IMR-90 (cell line): ENCODE measurements around the gene HOXD9. TPM values are rescaled to one million over a fixed set of nuclear protein-coding genes. Genes with fewer than 3 reads are reported as not detected.

Source experiments
- ATAC-seq: fragments of 200-7000 bp; cut with Tn5 transposase; 2 replicates; pipeline ENCODE4 v1.9.1; 2020; ENCODE audit warnings: low read depth, mild to moderate bottlenecking, moderate library complexity
- BruUV-seq: library from RNA; stranded (reverse); fragments of 400-500 nt; replicated peaks from 2 replicates; lab custom pipeline; 2021; lab: Mats Ljungman, UMichigan
- CTCF ChIA-PET: fragments of 300-600 bp; formaldehyde crosslinking; extraction: SDS; loops from one replicate; lab custom pipeline; 2021; ENCODE audit warnings: antibody characterized with exemption; lab: Yijun Ruan, JAX
- POLR2A ChIA-PET: fragments of 300-600 bp; sonication (Branson Sonifier 250); formaldehyde crosslinking; loops from one replicate; lab custom pipeline; 2022; ENCODE audit warnings: antibody characterized with exemption; ENCODE audit not compliant: unreplicated experiment; lab: Charles Lee
- DNase-seq: peaks from one replicate; pipeline ENCODE4 v3.0.0; 2013
- H2AFZ ChIP-seq: replicated peaks from 2 replicates; pipeline ENCODE3; 2013; ENCODE audit warnings: low read length, mild to moderate bottlenecking; ENCODE audit not compliant: poor library complexity
- H2AK5ac ChIP-seq: 2 replicates; pipeline ENCODE4 v1.6.1; 2013; ENCODE audit warnings: low read depth, low read length, inconsistent platforms
- H2AK9ac ChIP-seq: replicated peaks from 2 replicates; pipeline ENCODE3; 2013; ENCODE audit warnings: mild to moderate bottlenecking, low read depth, low read length, moderate library complexity; ENCODE audit not compliant: poor library complexity
- H2BK120ac ChIP-seq: 2 replicates; pipeline ENCODE4 v1.6.1; 2013; ENCODE audit warnings: low read depth, low read length, inconsistent platforms
- H2BK15ac ChIP-seq: 3 replicates; pipeline ENCODE4 v1.6.1; 2013; ENCODE audit warnings: low read depth, low read length, inconsistent platforms
- H2BK20ac ChIP-seq: 2 replicates; pipeline ENCODE4 v1.6.1; 2013; ENCODE audit warnings: low read depth, mild to moderate bottlenecking, inconsistent platforms, low read length, moderate library complexity
- H2BK5ac ChIP-seq: 2 replicates; pipeline ENCODE4 v1.6.1; 2013; ENCODE audit warnings: mild to moderate bottlenecking, low read depth, low read length, inconsistent platforms; ENCODE audit not compliant: poor library complexity, severe bottlenecking
- H3K14ac ChIP-seq: replicated peaks from 2 replicates; pipeline ENCODE4 v1.6.1; 2013; ENCODE audit warnings: low read depth, low read length, inconsistent platforms
- H3K18ac ChIP-seq: 2 replicates; pipeline ENCODE4 v1.6.1; 2013; ENCODE audit warnings: low read depth, low read length, control low read depth
- H3K23ac ChIP-seq: 2 replicates; pipeline ENCODE4 v1.6.1; 2013; ENCODE audit warnings: low read depth, low read length, inconsistent platforms
- H3K27ac ChIP-seq: 2 replicates; pipeline ENCODE4 v1.5.1; 2013; ENCODE audit warnings: mild to moderate bottlenecking, control low read depth, low read length; ENCODE audit not compliant: insufficient read depth
- H3K27me3 ChIP-seq: 2 replicates; pipeline ENCODE4 v1.6.1; 2013; ENCODE audit warnings: low read length; ENCODE audit not compliant: control insufficient read depth, insufficient read depth
- H3K36me3 ChIP-seq: 2 replicates; pipeline ENCODE4 v1.6.1; 2013; ENCODE audit warnings: low read length, mixed read lengths; ENCODE audit not compliant: control insufficient read depth, insufficient read depth
- H3K4ac ChIP-seq: 2 replicates; pipeline ENCODE4 v1.6.1; 2013; ENCODE audit warnings: low read depth, low read length, inconsistent platforms
- H3K4me1 ChIP-seq: 2 replicates; pipeline ENCODE4 v1.6.1; 2013; ENCODE audit warnings: low read length, mixed read lengths; ENCODE audit not compliant: control insufficient read depth, insufficient read depth
- H3K4me2 ChIP-seq: 2 replicates; pipeline ENCODE4 v1.6.1; 2013; ENCODE audit warnings: low read depth, mild to moderate bottlenecking, control low read depth, low read length, moderate library complexity
- H3K4me3 ChIP-seq: 2 replicates; pipeline ENCODE4 v1.5.1; 2013; ENCODE audit warnings: low read depth, mild to moderate bottlenecking, control low read depth, low read length, moderate library complexity; ENCODE audit not compliant: insufficient read depth
- H3K56ac ChIP-seq: 2 replicates; pipeline ENCODE4 v1.6.1; 2013; ENCODE audit warnings: low read length, inconsistent platforms; ENCODE audit not compliant: insufficient read depth; ENCODE audit errors: extremely low read depth
- H3K79me1 ChIP-seq, 2 experiments: 2 replicates each; pipeline ENCODE4 v1.6.1; 2013; ENCODE audit warnings: low read length in 2 of 2, inconsistent platforms in 1 of 2, low read depth in 1 of 2
- H3K9ac ChIP-seq: 2 replicates; pipeline ENCODE4 v1.6.1; 2013; ENCODE audit warnings: low read depth, low read length, control low read depth
- H3K9me1 ChIP-seq: 2 replicates; pipeline ENCODE4 v1.6.1; 2013; ENCODE audit warnings: low read length, inconsistent platforms; ENCODE audit not compliant: insufficient read depth
- H3K9me3 ChIP-seq: 2 replicates; pipeline ENCODE4 v1.6.1; 2013; ENCODE audit warnings: low read length; ENCODE audit not compliant: control insufficient read depth, insufficient read depth
- H4K20me1 ChIP-seq: 2 replicates; pipeline ENCODE4 v1.6.1; 2013; ENCODE audit warnings: low read length, inconsistent platforms; ENCODE audit not compliant: insufficient read depth
- H4K5ac ChIP-seq: 2 replicates; pipeline ENCODE4 v1.6.1; 2013; ENCODE audit warnings: mild to moderate bottlenecking, low read depth, low read length, control low read depth
- H4K8ac ChIP-seq, 2 experiments: 2 replicates each; pipeline ENCODE4 v1.6.1; 2013; ENCODE audit warnings: low read depth in 2 of 2, low read length in 2 of 2, control low read depth in 1 of 2, inconsistent platforms in 1 of 2
- H4K91ac ChIP-seq: 2 replicates; pipeline ENCODE4 v1.6.1; 2013; ENCODE audit warnings: low read depth, low read length, inconsistent platforms; ENCODE audit not compliant: insufficient read depth
- BHLHE40 ChIP-seq: fragments of 150-350 bp; IDR thresholded peaks from 2 replicates; pipeline ENCODE4 v1.6.1; 2016; ENCODE audit warnings: mild to moderate bottlenecking, low read depth, low read length
- CEBPB ChIP-seq: IDR thresholded peaks from 2 replicates; pipeline ENCODE4 v1.6.1; 2012; ENCODE audit warnings: low read depth, low read length, improper control_type of control experiment
- MXI1 ChIP-seq: IDR thresholded peaks from 2 replicates; pipeline ENCODE4 v1.6.1; 2012; ENCODE audit warnings: low read depth, mild to moderate bottlenecking, low read length, moderate library complexity, borderline replicate concordance
- POLR2A ChIP-seq: IDR thresholded peaks from 2 replicates; pipeline ENCODE4 v1.6.1; 2012; ENCODE audit warnings: mild to moderate bottlenecking, low read depth, low read length
- RFX5 ChIP-seq: IDR thresholded peaks from 2 replicates; pipeline ENCODE4 v1.8.0; 2012; ENCODE audit warnings: low read depth, mild to moderate bottlenecking, low read length, moderate library complexity
- WGBS, 2 experiments: methylation state at CpG; one replicate each; pipeline versions ENCODE4 v1.1.5 to v1.1.7; 2013; ENCODE audit warnings: missing lambda C conversion rate in 2 of 2; ENCODE audit not compliant: insufficient read length in 1 of 2; ENCODE audit errors: extremely low coverage in 2 of 2; 5-methylcytosine and 5-hydroxymethylcytosine counted together
- dilution Hi-C: fragments of 300-500 bp; cut with HindIII; formaldehyde crosslinking; loops from one replicate; pipeline ENCODE4 v1.14.3; 2018; ENCODE audit warnings: low sequenced_read_pairs; ENCODE audit not compliant: unreplicated experiment
- in situ Hi-C: fragments of 300-500 bp; cut with MboI; formaldehyde crosslinking; loops from 3 replicates; pipeline ENCODE4 v1.14.3; 2019; ENCODE audit warnings: low sequenced_read_pairs, inconsistent platforms, mixed read lengths
- intact Hi-C: fragments of 100-400 bp; cut with micrococcal nuclease; formaldehyde crosslinking; loops from 2 replicates; pipeline ENCODE4 v1.10.0; 2022
- polyA plus RNA-seq, 3 experiments: library from polyadenylated mRNA; depleted of rRNA; stranded (reverse); fragments of >200 nt; gene quantifications; 2 replicates each; pipeline ENCODE4 v1.2.3, GENCODE V29; 2012; ENCODE audit warnings: low replicate concordance in 1 of 3
- total RNA-seq: library from RNA; depleted of rRNA; stranded (reverse); fragments of >200 nt; gene quantifications from 2 replicates; pipeline ENCODE4 v1.2.3, GENCODE V29; 2012

Gene HOXD9
- total and polyA plus RNA-seq, 2 of the 4 experiments (the other 2 are of a cell fraction), result not detected

GRCh38 chr2:176128172-176128981 lies 5.9 kb downstream of the HOXD9 start (continued):
- no peak for TF ChIP-seq MXI1

- Histone ChIP-seq H3K4me1 (no peaks in the 10 kb centered on the region), H4K8ac (no peak within 1 kb of the TSS), H2AK5ac (no peak within 1 kb of the TSS), H4K91ac (no peak within 1 kb of the TSS), H3K9me1 (no peaks in the 10 kb centered on the region), H3K36me3 (no peaks in the 10 kb centered on the region), H3K4ac (no peak within 1 kb of the TSS), H3K4me2 (peak within 1 kb of the TSS; percentile 28; the same call in 1 of the 2 replicates), H4K5ac (no peak within 1 kb of the TSS), H3K23ac (no peak within 1 kb of the TSS; the same call in 1 of the 2 replicates), H3K56ac (no peak within 1 kb of the TSS), H4K20me1 (no peaks in the 10 kb centered on the region), H3K9ac (no peak within 1 kb of the TSS), H2AFZ (peak within 1 kb of the TSS; percentile 70), H2BK20ac (no peak within 1 kb of the TSS), H2AK9ac (no peak within 1 kb of the TSS), H2BK5ac (no peak within 1 kb of the TSS), H3K79me1 (no peaks in the 10 kb centered on the region), H3K9me3 (no peaks in the 10 kb centered on the region; the same call in none of the 2 replicates), H3K27ac (no peak within 1 kb of the TSS), H3K14ac (no peak within 1 kb of the TSS), H3K27me3 (peaks cover 87% of the 10 kb centered on the region), H3K4me3 (peak within 1 kb of the TSS; percentile 7; the same call in 1 of the 2 replicates), H2BK15ac (no peak within 1 kb of the TSS), H2BK120ac (no peak within 1 kb of the TSS), H3K18ac (no peak within 1 kb of the TSS)
- dilution Hi-C loops (no loop called here), in situ Hi-C loops (loop anchor here (5.0 to 10.0 kb wide), 4 partner anchors 326 to 1026 kb away; no protein-coding TSS in a partner anchor), intact Hi-C loops (no loop called here)
- ATAC-seq (peak; percentile 21), DNase-seq (peak; percentile 9)
- no TSS peak for BruUV-seq
- TF ChIP-seq RFX5, result no peak
- TF ChIP-seq MXI1, result no peak
- TF ChIP-seq BHLHE40, result no peak
- TF ChIP-seq POLR2A, result no peak
- no peak for TF ChIP-seq CEBPB
- CTCF ChIA-PET, result interaction anchor here (3.0 to 3.7 kb wide), 2 partner anchors 425 to 1019 kb away, joined by 19 to 22 read pairs; no protein-coding TSS in a partner anchor
- 0% methylated on average over 5 of the region's 64 CpGs; no CpG with 5 or more reads in 1 of the 2 experiments for WGBS, 2 experiments
- POLR2A ChIA-PET, result no interaction called here
Observed at GRCh38 chr2:176128982-176129796, 6.7 kb downstream of the HOXD9 start, which contains the start of gene HOXD8. Gene HOXD8, plus strand, starts transcription at chr2:176129705. Its CDS starts 662 bp downstream, at chr2:176130367.
